ENCODE measurements around the gene AVEN.
"Not testable (repeated sequence)": the region's sequence is repeated elsewhere in the genome, so short reads cannot be mapped to it uniquely, and the experiment has no call there.

AVEN gene

GRCh38 chr15:33844186-33844585 is 194.8 kb downstream of the AVEN start:
- DNase-seq, result no peak

GRCh38 chr15:33840615-33841014 is 198.4 kb downstream of the AVEN start:
- DNase-seq, result no peak

- DNase-seq, result no peak
These were observed 199.5 kb downstream of the AVEN start for GRCh38 chr15:33839540-33839939.

- DNase-seq, result no peak
These were observed 201.7 kb downstream of the AVEN start for GRCh38 chr15:33837294-33837693.

GRCh38 chr15:33834892-33835743 is 203.9 kb downstream of the AVEN start:
- DNase-seq, result no peak

GRCh38 chr15:33831646-33832045 is 207.4 kb downstream of the AVEN start:
- no peak for DNase-seq

GRCh38 chr15:33830351-33830750 is 208.7 kb downstream of the AVEN start:
- DNase-seq, result no peak

GRCh38 chr15:33826201-33826600 is 212.8 kb downstream of the AVEN start:
- no peak for DNase-seq

GRCh38 chr15:33825453-33825852 is 213.6 kb downstream of the AVEN start:
- DNase-seq, result no peak

- no peak for DNase-seq
These were observed 215.9 kb downstream of the AVEN start for GRCh38 chr15:33823119-33823518.

- no peak for DNase-seq
These were observed 216.5 kb downstream of the AVEN start for GRCh38 chr15:33822479-33822878.

- DNase-seq, result not testable (repeated sequence)
These were observed 219.5 kb downstream of the AVEN start for GRCh38 chr15:33819499-33819898.
